ENCODE results near the gene TNFRSF19.

TNFRSF19 gene

GRCh38 chr13:23724196-23724970, 154.2 kb downstream of the TNFRSF19 start:
- DNase-seq: no peak

Data from stimulated activated CD4-positive, alpha-beta T cell treated with anti-CD3 and anti-CD28 coated beads, Interleukin-12 subunit alpha, Interleukin-12 subunit beta, amount 100 ng/mL, for 4 hours (primary cell).